Caco-2 (cell line): ENCODE results near the gene FNDC3B. TPM values are rescaled to one million over a fixed set of nuclear protein-coding genes. Genes with fewer than 3 reads are reported as not detected.

Source experiments
- BruUV-seq: library from RNA; stranded (reverse); fragments of 400-500 nt; replicated peaks from 2 replicates; lab custom pipeline; 2021; lab: Mats Ljungman, UMichigan
- CTCF ChIA-PET: fragments of 300-600 bp; sonication (Branson Sonifier 250); formaldehyde crosslinking; loops from one replicate; lab custom pipeline; 2022; ENCODE audit warnings: antibody characterized with exemption; lab: Charles Lee
- POLR2A ChIA-PET: fragments of 300-600 bp; sonication (Branson Sonifier 250); formaldehyde crosslinking; loops from one replicate; lab custom pipeline; 2022; ENCODE audit warnings: antibody characterized with exemption; lab: Charles Lee
- DNase-seq, 2 experiments: peaks; one replicate each; pipeline versions ENCODE4 v3.0.0 to v3.0.0-alpha.2; 2020 to 2022
- H3K27me3 ChIP-seq: replicated peaks from 2 replicates; pipeline ENCODE4 v1.6.0; 2011; ENCODE audit warnings: low read length; ENCODE audit not compliant: control insufficient read depth, insufficient read depth
- H3K36me3 ChIP-seq: 2 replicates; pipeline ENCODE4 v1.5.1; 2011; ENCODE audit warnings: low read length; ENCODE audit not compliant: control insufficient read depth, insufficient read depth
- H3K4me1 ChIP-seq: fragments of 250-450 bp; sonication (Bioruptor Pico); 2 replicates; pipeline ENCODE4 v1.5.1; 2020; ENCODE audit warnings: mild to moderate bottlenecking
- H3K4me3 ChIP-seq: 2 replicates; pipeline ENCODE4 v1.5.1; 2011; ENCODE audit warnings: low read depth, mild to moderate bottlenecking, control low read depth, low read length
- H3K9me3 ChIP-seq: fragments of 250-450 bp; sonication (Bioruptor Pico); 2 replicates; pipeline ENCODE4 v1.5.1; 2020; ENCODE audit warnings: mild to moderate bottlenecking, moderate library complexity
- H3K27ac Mint-ChIP-seq: one replicate; pipeline ENCODE4 v1.8.0; 2022; ENCODE audit warnings: mixed read lengths; ENCODE audit not compliant: unreplicated experiment
- H3K27me3 Mint-ChIP-seq: one replicate; pipeline ENCODE4 v1.8.0; 2022; ENCODE audit warnings: mixed read lengths; ENCODE audit not compliant: insufficient read depth, unreplicated experiment
- H3K36me3 Mint-ChIP-seq: one replicate; pipeline ENCODE4 v1.8.0; 2022; ENCODE audit warnings: mild to moderate bottlenecking, mixed read lengths; ENCODE audit not compliant: insufficient read depth, unreplicated experiment
- H3K4me1 Mint-ChIP-seq: one replicate; pipeline ENCODE4 v1.8.0; 2022; ENCODE audit warnings: low read depth, mixed read lengths; ENCODE audit not compliant: unreplicated experiment
- H3K4me3 Mint-ChIP-seq: one replicate; pipeline ENCODE4 v1.8.0; 2022; ENCODE audit warnings: mild to moderate bottlenecking, moderate library complexity, mixed read lengths; ENCODE audit not compliant: unreplicated experiment
- H3K9me3 Mint-ChIP-seq: one replicate; pipeline ENCODE4 v1.8.0; 2022; ENCODE audit warnings: mixed read lengths; ENCODE audit not compliant: unreplicated experiment
- CTCF ChIP-seq, 2 experiments: fragments of 200-600 bp in 1 of 2; IDR thresholded peaks; 1 replicate in 1 of 2; 2 replicates in 1 of 2; pipeline versions ENCODE4 v1.5.1 to v1.8.0; 2011 to 2022; ENCODE audit warnings: antibody characterized with exemption in 1 of 2, control low read depth in 1 of 2, inconsistent platforms in 1 of 2, low read depth in 1 of 2, low read length in 1 of 2, mild to moderate bottlenecking in 1 of 2, moderate library complexity in 1 of 2; ENCODE audit not compliant: insufficient read depth in 1 of 2, severe bottlenecking in 1 of 2, unreplicated experiment in 1 of 2
- intact Hi-C: fragments of 100-400 bp; cut with micrococcal nuclease; formaldehyde crosslinking; loops from one replicate; pipeline ENCODE4 v1.10.0; 2022; ENCODE audit not compliant: unreplicated experiment
- total RNA-seq: library from RNA; stranded (reverse); gene quantifications from 2 replicates; pipeline ENCODE4 v1.2.3, GENCODE V29; 2022

FNDC3B gene
- total RNA-seq, 1 experiment from 2014 or later, result 59.8 TPM

GRCh38 chr3:172158741-172159140 lies 119.4 kb downstream of the FNDC3B start:
- POLR2A ChIA-PET, result no interaction called here
- Histone ChIP-seq H3K4me3 (no peak overlapping the region), H3K9me3 (no peaks in the 10 kb centered on the region), H3K27me3 (no peaks in the 10 kb centered on the region), H3K4me1 (no peaks in the 10 kb centered on the region), H3K36me3 (no peaks in the 10 kb centered on the region)
- H3K4me1 Mint-ChIP-seq, result peaks cover 8% of the 10 kb centered on the region
- BruUV-seq, result no TSS peak
- H3K27ac Mint-ChIP-seq, result no peak overlapping the region
- intact Hi-C loops, result no loop called here
- CTCF ChIA-PET, result no interaction called here
- H3K4me3 Mint-ChIP-seq, result no peak overlapping the region
- H3K36me3 Mint-ChIP-seq, result peaks cover 10% of the 10 kb centered on the region
- no peaks in the 10 kb centered on the region for H3K27me3 Mint-ChIP-seq
- H3K9me3 Mint-ChIP-seq, result no peaks in the 10 kb centered on the region
- no peak for TF ChIP-seq CTCF (IDR thresholded peaks at IDR 0.05; ENCODE audit: insufficient read depth in 1 of 2, low read depth in 1 of 2, low read length in 1 of 2, severe bottlenecking in 1 of 2, unreplicated experiment in 1 of 2)
- no peak for DNase-seq

GRCh38 chr3:172159376-172159775 lies 120.0 kb downstream of the FNDC3B start:
- intact Hi-C loops, result no loop called here
- H3K4me3 Mint-ChIP-seq, result no peak overlapping the region
- POLR2A ChIA-PET, result no interaction called here

GRCh38 chr3:172159962-172160538 lies 120.7 kb downstream of the FNDC3B start:
- Mint-ChIP-seq H3K27ac (no peak overlapping the region), H3K36me3 (peaks cover 10% of the 10 kb centered on the region), H3K27me3 (no peaks in the 10 kb centered on the region), H3K4me1 (peaks cover 8% of the 10 kb centered on the region), H3K9me3 (no peaks in the 10 kb centered on the region), H3K4me3 (no peak overlapping the region)
- intact Hi-C loops, result no loop called here
- ChIA-PET CTCF (no interaction called here), POLR2A (no interaction called here)
- Histone ChIP-seq H3K4me3 (no peak overlapping the region), H3K36me3 (no peaks in the 10 kb centered on the region), H3K4me1 (no peaks in the 10 kb centered on the region), H3K9me3 (no peaks in the 10 kb centered on the region), H3K27me3 (no peaks in the 10 kb centered on the region)
- no peak for DNase-seq
- TF ChIP-seq CTCF (IDR thresholded peaks at IDR 0.05; ENCODE audit: insufficient read depth in 1 of 2, low read depth in 1 of 2, low read length in 1 of 2, severe bottlenecking in 1 of 2, unreplicated experiment in 1 of 2), result no peak
- no TSS peak for BruUV-seq

More at GRCh38 chr3:172159376-172159775, 120.0 kb downstream of the FNDC3B start:
- TF ChIP-seq CTCF (IDR thresholded peaks at IDR 0.05; ENCODE audit: insufficient read depth in 1 of 2, low read depth in 1 of 2, low read length in 1 of 2, severe bottlenecking in 1 of 2, unreplicated experiment in 1 of 2), result no peak
- H3K27ac Mint-ChIP-seq, result no peak overlapping the region
- no peaks in the 10 kb centered on the region for H3K27me3 Mint-ChIP-seq
- H3K4me1 Mint-ChIP-seq, result peaks cover 8% of the 10 kb centered on the region
- peaks cover 10% of the 10 kb centered on the region for H3K36me3 Mint-ChIP-seq
- Histone ChIP-seq H3K36me3 (no peaks in the 10 kb centered on the region), H3K9me3 (no peaks in the 10 kb centered on the region), H3K4me3 (no peak overlapping the region), H3K27me3 (no peaks in the 10 kb centered on the region), H3K4me1 (no peaks in the 10 kb centered on the region)
- no TSS peak for BruUV-seq
- CTCF ChIA-PET, result no interaction called here
- DNase-seq, result no peak
- no peaks in the 10 kb centered on the region for H3K9me3 Mint-ChIP-seq
